ENCODE results near the gene DNMT3A. TPM values are rescaled to one million over a fixed set of nuclear protein-coding genes. Genes with fewer than 3 reads are reported as not detected.
A peak's percentile ranks its signal among the peaks of the same experiment; 100 is the strongest.

DNMT3A gene
- total RNA-seq, 4 donors from 2014 or later: 11.3 to 29.5 (median 16.9) TPM

GRCh38 chr2:25347846-25348245, 6.1 kb upstream of the DNMT3A start:
- no peaks in the 10 kb centered on the region for H3K36me3 ChIP-seq
- peak overlapping the region; percentile 45 to 62 (median 52) for H3K27ac ChIP-seq (replicated peaks in 1 of 4)
- 29% methylated on average over 2 of the region's 2 CpGs for WGBS
- DNase-seq (ENCODE audit: extremely low spot score): no peak
- H3K4me1 ChIP-seq: peaks cover 3 to 21% (median 15%) of the 10 kb centered on the region in 4 donors
- intact Hi-C loops (cut with DNase I): no loop called here
- H3K27me3 ChIP-seq: no peaks in the 10 kb centered on the region
- no peak overlapping the region for H3K4me3 ChIP-seq
- no peaks in the 10 kb centered on the region for H3K9me3 ChIP-seq
- TF ChIP-seq POLR2AphosphoS5 (IDR thresholded peaks at IDR 0.05): no peak
- TF ChIP-seq CTCF (IDR thresholded peaks at IDR 0.05): no peak
- no peak for TF ChIP-seq POLR2A (IDR thresholded peaks at IDR 0.05; ENCODE audit: low read depth)
- TF ChIP-seq EP300 (IDR thresholded peaks at IDR 0.05): no peak

- TF ChIP-seq POLR2A (IDR thresholded peaks at IDR 0.05; ENCODE audit: low read depth): no peak
- no peak for TF ChIP-seq EP300 (IDR thresholded peaks at IDR 0.05)
- no peak for TF ChIP-seq CTCF (IDR thresholded peaks at IDR 0.05)
- no peak for TF ChIP-seq POLR2AphosphoS5 (IDR thresholded peaks at IDR 0.05)
Measured at GRCh38 chr2:25347205-25347815, 5.6 kb upstream of the DNMT3A start.

GRCh38 chr2:25343187-25343825, 1.6 kb upstream of the DNMT3A start:
- WGBS: 89% methylated on average over 21 of the region's 21 CpGs

More at GRCh38 chr2:25347205-25347815, 5.6 kb upstream of the DNMT3A start:
- H3K9me3 ChIP-seq: no peaks in the 10 kb centered on the region
- 61% methylated on average over 6 of the region's 7 CpGs for WGBS
- H3K36me3 ChIP-seq: no peaks in the 10 kb centered on the region
- H3K27ac ChIP-seq (replicated peaks in 1 of 4): peak overlapping the region; percentile 45 to 62 (median 52)
- no peak for DNase-seq (ENCODE audit: extremely low spot score)
- H3K4me3 ChIP-seq: no peak overlapping the region
- no peaks in the 10 kb centered on the region for H3K27me3 ChIP-seq
- intact Hi-C loops (cut with DNase I): no loop called here
- H3K4me1 ChIP-seq: peaks cover 7 to 26% (median 20%) of the 10 kb centered on the region in 4 donors

GRCh38 chr2:25342372-25343186, 854 bp upstream of the DNMT3A start:
- Histone ChIP-seq H3K4me3 (peak overlapping the region; percentile 80 to 95 (median 82)), H3K27me3 (no peaks in the 10 kb centered on the region), H3K4me1 (peaks cover 31 to 43% (median 41%) of the 10 kb centered on the region in 4 donors), H3K9me3 (no peaks in the 10 kb centered on the region), H3K36me3 (no peaks in the 10 kb centered on the region), H3K27ac (replicated peaks in 1 of 4) (peak overlapping the region; percentile 86 to 89 (median 88))
- DNase-seq (ENCODE audit: extremely low spot score): no peak
- 74% methylated on average over 7 of the region's 45 CpGs for WGBS
- intact Hi-C loops (cut with DNase I): loop anchor here (2.0 kb wide), 1 partner anchor 34 kb away; no protein-coding TSS in a partner anchor
- no peak for TF ChIP-seq EP300 (IDR thresholded peaks at IDR 0.05)
- peak in 2 of 3 experiments; percentile 97 to 98 for TF ChIP-seq CTCF (IDR thresholded peaks at IDR 0.05)
- TF ChIP-seq POLR2AphosphoS5 (IDR thresholded peaks at IDR 0.05): peak; percentile 63 to 72
- no peak for TF ChIP-seq POLR2A (IDR thresholded peaks at IDR 0.05; ENCODE audit: low read depth)

More at GRCh38 chr2:25343187-25343825, 1.6 kb upstream of the DNMT3A start:
- TF ChIP-seq CTCF (IDR thresholded peaks at IDR 0.05): no peak
- TF ChIP-seq EP300 (IDR thresholded peaks at IDR 0.05): no peak
- no peak for TF ChIP-seq POLR2A (IDR thresholded peaks at IDR 0.05; ENCODE audit: low read depth)
- no peak for TF ChIP-seq POLR2AphosphoS5 (IDR thresholded peaks at IDR 0.05)
- Histone ChIP-seq H3K27ac (replicated peaks in 1 of 4) (peak overlapping the region in 1 of 4 donors; percentile 86), H3K36me3 (no peaks in the 10 kb centered on the region), H3K4me1 (peaks cover 29 to 43% (median 41%) of the 10 kb centered on the region in 4 donors), H3K27me3 (no peaks in the 10 kb centered on the region), H3K9me3 (no peaks in the 10 kb centered on the region), H3K4me3 (no peak overlapping the region)
- DNase-seq (ENCODE audit: extremely low spot score): no peak
- intact Hi-C loops (cut with DNase I): loop anchor here (2.0 kb wide), 1 partner anchor 33 kb away; no protein-coding TSS in a partner anchor
